NT2/D1 (cell line): ENCODE measurements around the gene MAMDC4.
"Not testable (repeated sequence)": the region's sequence is repeated elsewhere in the genome, so short reads cannot be mapped to it uniquely, and the experiment has no call there.

Experiments used
- YY1 ChIP-seq: IDR thresholded peaks from 2 replicates; pipeline ENCODE4 v1.6.1; 2011; ENCODE audit not compliant: insufficient read length, insufficient read depth
- ZNF274 ChIP-seq: IDR thresholded peaks from 2 replicates; pipeline ENCODE4 v1.6.1; 2011; ENCODE audit warnings: mild to moderate bottlenecking, low read depth, low read length

GRCh38 chr9:136842380-136842948, 9.7 kb upstream of the MAMDC4 start, which contains the start of gene AJM1:
- not testable (repeated sequence) for TF ChIP-seq ZNF274, YY1
